ENCODE data around the gene TOR1AIP1. TPM values are rescaled to one million over a fixed set of nuclear protein-coding genes. Genes with fewer than 3 reads are reported as not detected.

Gene TOR1AIP1
- total RNA-seq, 1 donor from 2014 or later, result 20.3 TPM

- Mint-ChIP-seq H3K27me3 (ENCODE audit: low read depth) (no peaks in the 10 kb centered on the region), H3K27ac (peak overlapping the region; percentile 4), H3K4me3 (no peak overlapping the region), H3K4me1 (peaks cover 11% of the 10 kb centered on the region), H3K9me3 (no peaks in the 10 kb centered on the region), H3K36me3 (peaks cover 32% of the 10 kb centered on the region)
- peak in 1 of 2 experiments; percentile 55 for DNase-seq (ENCODE audit: low spot score in 2 of 2, unreplicated experiment in 2 of 2)
- TF ChIP-seq CTCF (IDR thresholded peaks at IDR 0.05; ENCODE audit: unreplicated experiment), result peak; percentile 31
Observed at GRCh38 chr1:179867493-179868330, 14.4 kb upstream of the TOR1AIP1 start.

GRCh38 chr1:179870870-179871269 is 11.2 kb upstream of the TOR1AIP1 start:
- no peak overlapping the region for H3K4me3 Mint-ChIP-seq
- H3K27me3 Mint-ChIP-seq (ENCODE audit: low read depth), result no peaks in the 10 kb centered on the region
- no peak overlapping the region for H3K27ac Mint-ChIP-seq
- peaks cover 18% of the 10 kb centered on the region for H3K36me3 Mint-ChIP-seq
- TF ChIP-seq CTCF (IDR thresholded peaks at IDR 0.05; ENCODE audit: unreplicated experiment), result no peak
- no peaks in the 10 kb centered on the region for H3K9me3 Mint-ChIP-seq
- H3K4me1 Mint-ChIP-seq, result peaks cover 22% of the 10 kb centered on the region
- DNase-seq (ENCODE audit: low spot score in 2 of 2, unreplicated experiment in 2 of 2), result no peak

GRCh38 chr1:179871940-179872339 is 10.1 kb upstream of the TOR1AIP1 start:
- Mint-ChIP-seq H3K9me3 (no peaks in the 10 kb centered on the region), H3K4me3 (no peak overlapping the region), H3K36me3 (peaks cover 15% of the 10 kb centered on the region), H3K4me1 (peaks cover 29% of the 10 kb centered on the region), H3K27me3 (ENCODE audit: low read depth) (no peaks in the 10 kb centered on the region), H3K27ac (peak overlapping the region; percentile 40)
- no peak for TF ChIP-seq CTCF (IDR thresholded peaks at IDR 0.05; ENCODE audit: unreplicated experiment)
- DNase-seq (ENCODE audit: low spot score in 2 of 2, unreplicated experiment in 2 of 2), result no peak

GRCh38 chr1:179872558-179872957 is 9.5 kb upstream of the TOR1AIP1 start:
- Mint-ChIP-seq H3K4me1 (peaks cover 31% of the 10 kb centered on the region), H3K27me3 (ENCODE audit: low read depth) (no peaks in the 10 kb centered on the region), H3K4me3 (no peak overlapping the region), H3K27ac (peak overlapping the region; percentile 40), H3K9me3 (no peaks in the 10 kb centered on the region), H3K36me3 (peaks cover 15% of the 10 kb centered on the region)
- DNase-seq (ENCODE audit: low spot score in 2 of 2, unreplicated experiment in 2 of 2), result no peak
- TF ChIP-seq CTCF (IDR thresholded peaks at IDR 0.05; ENCODE audit: unreplicated experiment), result no peak

GRCh38 chr1:179873438-179873851 is 8.6 kb upstream of the TOR1AIP1 start:
- Mint-ChIP-seq H3K36me3 (peaks cover 14% of the 10 kb centered on the region), H3K4me3 (no peak overlapping the region), H3K27me3 (ENCODE audit: low read depth) (no peaks in the 10 kb centered on the region), H3K4me1 (peaks cover 29% of the 10 kb centered on the region), H3K27ac (peak overlapping the region; percentile 8), H3K9me3 (no peaks in the 10 kb centered on the region)
- DNase-seq (ENCODE audit: low spot score in 2 of 2, unreplicated experiment in 2 of 2), result no peak
- no peak for TF ChIP-seq CTCF (IDR thresholded peaks at IDR 0.05; ENCODE audit: unreplicated experiment)

Measured in mesothelial cell of epicardium (in vitro differentiated cells).